ENCODE data around the gene KRT7. TPM values are rescaled to one million over a fixed set of nuclear protein-coding genes. Genes with fewer than 3 reads are reported as not detected.

Gene KRT7
- total RNA-seq, 1 donor from 2014 or later = 11.6 TPM

DNA sequence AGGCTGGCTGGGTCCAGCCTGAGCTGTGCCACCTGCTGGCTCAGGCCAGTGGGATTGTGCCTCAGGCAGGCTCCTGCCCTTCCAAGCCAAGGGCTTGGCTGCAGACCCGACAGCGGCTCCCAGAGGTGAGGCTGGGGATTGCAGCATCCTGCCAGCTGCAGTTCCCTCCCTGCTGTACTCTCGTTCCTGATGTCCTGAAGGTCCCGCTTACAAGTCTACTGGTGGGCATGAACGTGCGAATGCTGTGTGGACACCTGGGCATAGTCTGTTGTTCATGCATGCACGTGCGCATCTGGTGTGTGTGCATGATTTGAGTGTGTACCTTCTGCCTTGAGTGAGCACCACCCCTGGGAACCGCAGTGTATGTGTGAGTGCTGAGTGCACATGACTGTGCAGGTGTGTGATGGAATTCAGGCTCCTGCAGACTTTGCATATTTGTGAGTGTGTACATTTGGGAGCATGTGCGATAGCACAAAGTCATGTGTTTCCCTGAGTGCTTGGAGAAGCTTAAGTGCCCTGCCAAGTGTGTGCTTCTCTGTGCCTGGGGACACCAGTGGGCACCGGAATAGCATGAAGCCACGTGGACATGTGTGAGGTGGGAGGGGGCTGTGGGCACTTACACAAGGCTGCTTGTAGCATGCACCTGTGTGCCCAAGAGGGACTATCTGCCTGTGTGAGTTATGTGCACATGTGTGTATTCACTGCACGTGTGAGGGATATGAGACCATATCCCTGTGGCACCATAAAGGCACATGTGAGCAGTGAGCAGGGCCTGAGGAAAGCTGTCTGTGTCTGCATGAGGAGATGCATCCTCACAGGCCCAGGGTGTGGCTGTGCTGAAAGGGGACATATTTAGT lies 19.3 kb upstream of the KRT7 start:
- peaks cover 29% of the 10 kb centered on the region for H3K4me1 Mint-ChIP-seq (ENCODE audit: low read depth)
- H3K36me3 Mint-ChIP-seq (ENCODE audit: insufficient read depth) = no peaks in the 10 kb centered on the region
- peaks cover 16% of the 10 kb centered on the region for H3K27me3 Mint-ChIP-seq
- DNase-seq (ENCODE audit: low spot score, unreplicated experiment) = peak; percentile 79
- TF ChIP-seq CTCF (IDR thresholded peaks at IDR 0.05; ENCODE audit: unreplicated experiment) = peak; percentile 91
- H3K9me3 Mint-ChIP-seq (ENCODE audit: low read depth) = no peaks in the 10 kb centered on the region
- H3K27ac Mint-ChIP-seq = peak overlapping the region; percentile 72
- no peak overlapping the region for H3K4me3 Mint-ChIP-seq (ENCODE audit: low read depth)

GRCh38 chr12:52214421-52214802 lies 18.6 kb upstream of the KRT7 start:
- Mint-ChIP-seq H3K27me3 (peaks cover 11% of the 10 kb centered on the region), H3K4me3 (ENCODE audit: low read depth) (no peak overlapping the region)

DNA sequence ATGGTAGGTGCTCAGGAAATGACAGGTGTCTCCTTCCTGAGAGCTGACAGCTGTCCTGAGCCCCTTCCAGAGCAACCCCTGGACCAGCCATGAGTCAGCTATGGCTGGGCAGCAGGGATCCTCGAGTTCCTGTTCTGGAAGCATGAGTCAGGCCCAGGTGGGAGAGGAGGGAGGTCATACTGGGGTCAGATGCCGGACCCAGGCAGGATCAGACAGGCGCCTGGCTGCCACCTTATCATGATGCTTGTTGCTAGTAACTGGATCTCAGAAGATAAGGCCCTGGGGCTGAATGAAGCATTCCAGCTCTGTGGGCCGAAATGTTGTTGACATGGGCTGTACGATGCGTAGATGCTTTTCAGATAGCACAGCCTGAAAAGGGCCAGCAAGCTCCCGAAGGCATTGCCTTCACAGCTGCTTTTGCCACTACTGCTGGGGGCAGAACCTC lies 17.4 kb upstream of the KRT7 start:
- Mint-ChIP-seq H3K36me3 (ENCODE audit: insufficient read depth) (no peaks in the 10 kb centered on the region), H3K27me3 (peaks cover 9% of the 10 kb centered on the region), H3K4me1 (ENCODE audit: low read depth) (peaks cover 29% of the 10 kb centered on the region), H3K27ac (peak overlapping the region; percentile 54), H3K9me3 (ENCODE audit: low read depth) (no peaks in the 10 kb centered on the region), H3K4me3 (ENCODE audit: low read depth) (no peak overlapping the region)
- DNase-seq (ENCODE audit: low spot score, unreplicated experiment) = no peak
- TF ChIP-seq CTCF (IDR thresholded peaks at IDR 0.05; ENCODE audit: unreplicated experiment) = no peak

More at GRCh38 chr12:52214421-52214802, 18.6 kb upstream of the KRT7 start:
- no peak for DNase-seq (ENCODE audit: low spot score, unreplicated experiment)
- H3K4me1 Mint-ChIP-seq (ENCODE audit: low read depth) = peaks cover 29% of the 10 kb centered on the region
- no peaks in the 10 kb centered on the region for H3K9me3 Mint-ChIP-seq (ENCODE audit: low read depth)
- no peaks in the 10 kb centered on the region for H3K36me3 Mint-ChIP-seq (ENCODE audit: insufficient read depth)
- H3K27ac Mint-ChIP-seq = no peak overlapping the region
- no peak for TF ChIP-seq CTCF (IDR thresholded peaks at IDR 0.05; ENCODE audit: unreplicated experiment)

GRCh38 chr12:52216100-52216499 lies 16.9 kb upstream of the KRT7 start:
- H3K27me3 Mint-ChIP-seq = peaks cover 9% of the 10 kb centered on the region
- TF ChIP-seq CTCF (IDR thresholded peaks at IDR 0.05; ENCODE audit: unreplicated experiment) = no peak
- H3K4me3 Mint-ChIP-seq (ENCODE audit: low read depth) = no peak overlapping the region
- H3K4me1 Mint-ChIP-seq (ENCODE audit: low read depth) = peaks cover 29% of the 10 kb centered on the region
- H3K9me3 Mint-ChIP-seq (ENCODE audit: low read depth) = no peaks in the 10 kb centered on the region
- peak overlapping the region; percentile 54 for H3K27ac Mint-ChIP-seq
- DNase-seq (ENCODE audit: low spot score, unreplicated experiment) = no peak
- no peaks in the 10 kb centered on the region for H3K36me3 Mint-ChIP-seq (ENCODE audit: insufficient read depth)

- Mint-ChIP-seq H3K27me3 (peaks cover 4% of the 10 kb centered on the region), H3K9me3 (ENCODE audit: low read depth) (no peaks in the 10 kb centered on the region), H3K27ac (no peak overlapping the region), H3K36me3 (ENCODE audit: insufficient read depth) (no peaks in the 10 kb centered on the region), H3K4me3 (ENCODE audit: low read depth) (no peak overlapping the region), H3K4me1 (ENCODE audit: low read depth) (peaks cover 29% of the 10 kb centered on the region)
- DNase-seq (ENCODE audit: low spot score, unreplicated experiment) = no peak
- TF ChIP-seq CTCF (IDR thresholded peaks at IDR 0.05; ENCODE audit: unreplicated experiment) = no peak
Measured at GRCh38 chr12:52216807-52217206, 16.2 kb upstream of the KRT7 start.

All from progenitor cell of endocrine pancreas (in vitro differentiated cells).